Measurements from ENCODE around the gene DDX39A. TPM values are rescaled to one million over a fixed set of nuclear protein-coding genes. Genes with fewer than 3 reads are reported as not detected.
A peak's percentile ranks its signal among the peaks of the same experiment; 100 is the strongest.

The DDX39A gene
- total RNA-seq, 4 donors from 2014 or later = 31.4 to 55.5 (median 43.4) TPM

DNA sequence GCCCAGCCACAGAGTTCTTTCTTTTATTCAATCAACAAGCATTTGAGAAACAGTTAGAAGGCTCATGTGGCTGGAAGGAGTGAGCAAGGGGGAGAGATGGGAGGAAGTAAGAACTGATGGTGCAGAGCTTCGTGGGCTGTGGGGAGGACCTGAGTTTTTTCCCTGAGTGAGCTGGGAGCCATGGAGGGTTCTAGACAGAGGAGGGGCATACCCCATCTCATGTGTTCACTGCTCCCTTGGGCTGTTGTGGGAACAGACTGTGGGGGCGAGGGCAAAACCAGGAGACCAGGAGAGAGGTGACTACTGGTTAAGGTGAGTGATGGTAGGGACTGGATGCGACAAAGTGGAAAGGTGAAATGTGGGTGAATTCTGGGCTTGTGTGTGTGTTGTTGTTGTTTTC, 11.6 kb upstream of the DDX39A start:
- Histone ChIP-seq H3K27me3 (no peaks in the 10 kb centered on the region), H3K27ac (no peak overlapping the region), H3K36me3 (peaks cover 0 to 1% of the 10 kb centered on the region in 2 donors), H3K9me3 (no peaks in the 10 kb centered on the region), H3K4me1 (peaks cover 0 to 34% (median 16%) of the 10 kb centered on the region in 3 donors), H3K4me3 (no peak overlapping the region)
- ATAC-seq = no peak
- 80 to 94% methylated on average over 2 to 3 of the region's 3 CpGs for WGBS, 2 donors (ENCODE audit: low coverage in 1 of 2)
- no peak for TF ChIP-seq POLR2AphosphoS5 (IDR thresholded peaks at IDR 0.05)
- no peak for TF ChIP-seq EP300 (IDR thresholded peaks at IDR 0.05)
- TF ChIP-seq CTCF (IDR thresholded peaks at IDR 0.05) = no peak

DNA sequence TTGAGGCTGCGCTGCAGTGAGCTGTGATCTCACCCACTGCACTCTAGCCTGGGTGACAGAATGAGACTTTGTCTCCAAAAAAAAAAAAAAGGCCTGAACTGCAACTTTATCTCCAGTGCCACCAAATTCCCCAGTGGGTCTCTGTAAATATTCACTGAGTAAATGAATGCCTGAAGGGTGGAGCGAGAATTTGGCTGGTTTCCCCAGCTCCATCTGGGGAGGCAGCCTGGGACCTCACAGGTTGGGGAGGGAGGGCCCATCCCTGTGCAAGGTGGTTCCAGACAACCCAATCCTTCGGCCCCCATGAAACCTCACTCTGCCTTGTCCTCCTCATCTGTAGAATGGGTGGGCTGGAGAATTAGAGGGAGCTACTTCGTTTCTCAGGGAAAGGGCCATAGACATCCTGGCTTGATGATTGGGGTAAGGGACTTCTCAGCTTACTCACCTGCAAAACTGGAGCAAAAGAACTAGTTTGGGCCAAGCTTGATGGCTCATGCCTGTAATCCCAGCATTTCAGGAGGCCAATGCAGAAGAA, 9.8 kb upstream of the DDX39A start:
- H3K27ac ChIP-seq = no peak overlapping the region
- H3K9me3 ChIP-seq = no peaks in the 10 kb centered on the region
- ATAC-seq = no peak
- H3K27me3 ChIP-seq = no peaks in the 10 kb centered on the region
- WGBS, 2 donors (ENCODE audit: low coverage in 1 of 2) = 77% methylated on average over 3 of the region's 4 CpGs; no CpG with 5 or more reads in 1 of the 2 donors
- no peak for TF ChIP-seq EP300 (IDR thresholded peaks at IDR 0.05)
- TF ChIP-seq POLR2AphosphoS5 (IDR thresholded peaks at IDR 0.05) = no peak
- TF ChIP-seq POLR2A (IDR thresholded peaks at IDR 0.05) = no peak
- no peak for TF ChIP-seq CTCF (IDR thresholded peaks at IDR 0.05)
- H3K4me3 ChIP-seq = no peak overlapping the region
- no peaks in the 10 kb centered on the region for H3K36me3 ChIP-seq
- peaks cover 0 to 17% (median 2%) of the 10 kb centered on the region in 3 donors for H3K4me1 ChIP-seq

GRCh38 chr19:14427461-14427860, 8.3 kb upstream of the DDX39A start:
- ATAC-seq = no peak
- Histone ChIP-seq H3K27me3 (no peaks in the 10 kb centered on the region), H3K9me3 (no peaks in the 10 kb centered on the region), H3K4me1 (peaks cover 0 to 10% (median 0%) of the 10 kb centered on the region in 3 donors), H3K36me3 (no peaks in the 10 kb centered on the region), H3K27ac (no peak overlapping the region), H3K4me3 (no peak overlapping the region)
- no peak for TF ChIP-seq POLR2A (IDR thresholded peaks at IDR 0.05)
- no peak for TF ChIP-seq POLR2AphosphoS5 (IDR thresholded peaks at IDR 0.05)
- TF ChIP-seq EP300 (IDR thresholded peaks at IDR 0.05) = no peak
- TF ChIP-seq CTCF (IDR thresholded peaks at IDR 0.05) = no peak
- 69 to 76% methylated on average over 2 of the region's 2 CpGs for WGBS, 2 donors (ENCODE audit: low coverage in 1 of 2)

DNA sequence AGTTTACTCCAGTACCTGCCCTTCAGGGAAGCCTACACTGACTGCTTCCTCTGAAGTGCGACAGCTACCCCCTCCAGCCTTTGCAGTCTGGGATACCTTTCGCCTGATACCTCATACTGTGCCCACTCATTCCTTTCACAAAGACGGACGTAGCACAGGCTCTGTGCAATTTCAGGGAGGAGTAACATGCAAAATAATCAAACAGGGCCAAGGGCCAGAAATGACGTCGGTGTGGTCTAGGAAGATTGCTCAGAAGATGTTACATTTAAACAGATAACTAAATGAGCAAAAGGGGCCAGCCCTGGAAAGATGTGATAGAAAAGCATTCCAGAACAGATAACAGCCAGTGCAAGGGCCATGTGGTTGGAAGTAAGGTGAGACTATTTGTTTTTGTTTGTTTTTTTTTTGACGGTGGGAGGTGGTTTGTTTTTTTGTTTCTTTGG, 6.6 kb upstream of the DDX39A start:
- Histone ChIP-seq H3K4me1 (no peaks in the 10 kb centered on the region), H3K9me3 (no peaks in the 10 kb centered on the region), H3K27ac (no peak overlapping the region), H3K36me3 (no peaks in the 10 kb centered on the region), H3K27me3 (no peaks in the 10 kb centered on the region), H3K4me3 (no peak overlapping the region)
- WGBS, 2 donors (ENCODE audit: low coverage in 1 of 2) = 40 to 58% methylated on average over 3 to 5 of the region's 7 CpGs
- ATAC-seq = no peak
- TF ChIP-seq POLR2AphosphoS5 (IDR thresholded peaks at IDR 0.05) (no peak), EP300 (IDR thresholded peaks at IDR 0.05) (no peak), CTCF (IDR thresholded peaks at IDR 0.05) (no peak), POLR2A (IDR thresholded peaks at IDR 0.05) (no peak)

GRCh38 chr19:14418856-14419105, 360 bp downstream of the DDX39A start:
- Histone ChIP-seq H3K27me3 (no peaks in the 10 kb centered on the region), H3K4me1 (peaks cover 0 to 55% (median 17%) of the 10 kb centered on the region in 3 donors), H3K4me3 (peak overlapping the region; percentile 77 to 87), H3K36me3 (no peaks in the 10 kb centered on the region), H3K9me3 (no peaks in the 10 kb centered on the region), H3K27ac (peak overlapping the region; percentile 70 to 93 (median 89))
- TF ChIP-seq CTCF (IDR thresholded peaks at IDR 0.05) (no peak), EP300 (IDR thresholded peaks at IDR 0.05) (no peak)
- WGBS, 2 donors (ENCODE audit: low coverage in 1 of 2) = 0% methylated on average over 1 of the region's 23 CpGs; no CpG with 5 or more reads in 1 of the 2 donors
- ATAC-seq = peak; percentile 76

All from gastroesophageal sphincter (tissue), 4 donors.